NCI-H1092 treated with DMSO at 0.1 percent for 48 hours (cell line): ENCODE results near the gene SNN.

Experiments
- DNase-seq: peaks from one replicate; lab custom pipeline; 2025; lab: John Stamatoyannopoulos, UW

Gene SNN

DNA sequence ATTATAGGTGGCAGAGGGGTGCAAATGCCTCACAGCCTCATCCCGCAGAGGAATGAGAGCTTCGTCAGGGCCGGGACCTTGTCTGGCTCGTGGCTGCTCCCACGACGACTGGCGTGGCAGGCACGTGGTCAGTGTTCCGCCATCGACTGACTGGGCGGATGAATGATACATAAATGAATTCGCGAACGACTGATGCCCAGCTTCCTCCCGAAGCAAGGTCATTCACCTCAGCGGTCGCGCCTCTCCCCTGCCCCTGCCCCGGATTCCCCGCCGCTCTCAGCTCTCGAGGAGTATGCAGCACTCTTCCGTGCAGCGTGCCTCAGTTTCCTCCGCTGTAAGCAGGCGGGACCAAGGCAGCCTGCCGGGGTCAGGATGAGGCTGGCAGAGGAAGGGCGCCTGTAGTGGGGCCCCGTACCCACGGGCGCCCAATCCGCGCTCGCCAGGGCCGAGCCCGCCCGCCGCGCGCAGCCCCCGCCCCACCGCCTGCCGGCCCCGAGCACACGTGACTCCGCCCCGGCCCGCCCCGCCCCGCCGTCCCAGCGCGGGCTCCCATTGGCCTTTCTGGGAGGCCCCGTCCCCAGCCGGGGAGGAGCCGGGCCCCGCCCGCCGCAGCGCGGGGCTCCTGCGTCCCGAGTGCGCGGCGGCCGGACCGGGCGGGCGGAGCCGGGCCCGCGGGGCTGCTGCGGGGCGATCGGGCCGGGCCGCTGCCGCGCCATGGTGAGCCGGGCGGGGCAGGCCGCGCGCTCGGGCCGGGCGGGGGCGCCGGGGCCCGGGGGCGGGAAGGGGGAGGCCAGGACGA is at the start of gene SNN:
SNN (plus strand) TSS at position 632 of the 799 bp plus-strand sequence. CDS start 7,605 bp downstream, outside the sequence.
- DNase-seq, result peak; percentile 76

- DNase-seq, result no peak
Observed at GRCh38 chr16:11619327-11619851, 48.9 kb upstream of the SNN start.

GRCh38 chr16:11620243-11621003 is 47.8 kb upstream of the SNN start:
- no peak for DNase-seq

DNA sequence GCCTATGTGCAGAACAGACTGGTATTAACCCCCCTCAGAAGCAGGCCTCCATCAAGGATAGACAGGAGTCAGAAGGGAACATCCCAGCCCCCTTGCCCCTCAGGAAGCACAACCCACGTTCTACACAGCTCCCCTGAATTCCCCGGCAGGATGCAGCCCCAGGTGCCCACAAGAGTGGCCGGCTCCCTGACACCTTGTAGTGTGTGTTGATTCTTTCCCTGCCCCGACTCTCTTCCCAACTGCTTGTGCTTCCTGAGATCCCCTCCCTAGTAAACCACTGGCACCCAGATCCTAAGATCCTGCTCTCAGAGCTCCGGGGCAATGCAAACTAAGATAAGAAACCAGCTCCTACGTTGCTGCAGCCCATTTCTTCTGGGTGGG is 46.7 kb upstream of the SNN start:
- DNase-seq, result no peak

- peak; percentile 13 for DNase-seq
Observed at GRCh38 chr16:11621920-11622651, 46.2 kb upstream of the SNN start.

DNA sequence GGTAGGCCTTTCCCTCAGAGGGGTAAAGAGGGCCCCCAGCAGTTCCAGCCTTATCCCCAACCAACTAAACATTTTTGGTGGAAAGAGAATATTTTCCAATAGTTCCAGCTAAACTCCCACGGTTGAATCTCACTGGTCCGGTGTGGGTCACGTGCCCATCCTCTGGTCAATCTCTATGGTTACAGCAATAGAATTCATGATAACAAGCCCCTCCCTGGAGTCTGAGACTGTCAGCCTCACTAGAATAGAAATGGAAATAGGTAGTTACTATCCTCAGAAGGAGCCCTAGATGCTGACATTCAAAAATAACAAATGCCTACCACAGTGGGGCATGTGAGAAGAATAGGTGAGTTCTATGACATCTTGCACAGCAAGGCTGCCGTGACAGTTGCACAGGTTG is 44.0 kb upstream of the SNN start:
- DNase-seq, result no peak

DNA sequence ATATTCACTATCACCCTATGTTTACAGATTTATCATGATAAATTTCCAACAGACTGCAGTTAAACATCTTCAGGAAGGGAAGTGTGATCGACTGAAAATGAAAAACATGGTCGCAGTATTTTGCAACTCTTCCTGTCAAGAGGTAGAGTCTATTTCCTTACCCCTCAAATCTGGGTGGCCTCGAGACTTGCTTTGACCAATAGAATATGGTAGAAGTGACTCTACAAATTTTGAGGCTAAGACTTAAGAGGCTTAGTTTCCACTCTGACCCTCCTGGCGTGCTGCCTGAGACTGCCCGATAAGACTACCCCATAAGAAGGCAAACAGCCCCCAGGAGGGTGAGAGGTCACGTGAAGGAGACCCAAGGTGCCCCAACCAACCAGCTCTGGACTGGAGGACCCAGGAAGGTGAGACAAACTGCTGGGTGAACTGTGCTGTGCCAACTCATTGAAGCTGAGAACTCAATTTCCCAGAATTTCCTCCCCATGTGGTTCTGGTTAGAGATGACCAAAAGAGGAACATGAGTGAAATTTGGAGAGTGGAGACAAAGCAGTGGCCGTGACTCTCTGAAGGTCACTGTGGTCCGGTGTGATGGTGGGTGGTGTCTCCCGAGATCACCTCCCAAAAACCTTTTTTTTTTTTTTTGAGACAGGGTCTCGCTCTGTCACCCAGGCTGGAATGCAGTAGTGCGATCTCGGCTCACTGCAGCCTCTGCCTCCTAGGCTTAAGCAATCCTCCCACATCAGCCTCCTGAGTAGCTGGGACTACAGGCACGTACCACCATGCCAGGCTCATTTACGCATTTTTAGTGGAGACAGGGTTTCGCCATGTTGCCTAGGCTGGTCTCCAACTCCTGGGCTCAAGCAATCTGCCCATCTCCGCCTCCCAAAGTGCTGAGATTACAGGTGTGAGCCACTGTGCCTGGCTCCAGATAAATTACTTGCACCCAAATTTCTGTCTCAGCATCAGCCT is 43.3 kb upstream of the SNN start:
- DNase-seq, result no peak

- DNase-seq, result no peak
Observed at GRCh38 chr16:11625769-11626168, 42.5 kb upstream of the SNN start.

DNA sequence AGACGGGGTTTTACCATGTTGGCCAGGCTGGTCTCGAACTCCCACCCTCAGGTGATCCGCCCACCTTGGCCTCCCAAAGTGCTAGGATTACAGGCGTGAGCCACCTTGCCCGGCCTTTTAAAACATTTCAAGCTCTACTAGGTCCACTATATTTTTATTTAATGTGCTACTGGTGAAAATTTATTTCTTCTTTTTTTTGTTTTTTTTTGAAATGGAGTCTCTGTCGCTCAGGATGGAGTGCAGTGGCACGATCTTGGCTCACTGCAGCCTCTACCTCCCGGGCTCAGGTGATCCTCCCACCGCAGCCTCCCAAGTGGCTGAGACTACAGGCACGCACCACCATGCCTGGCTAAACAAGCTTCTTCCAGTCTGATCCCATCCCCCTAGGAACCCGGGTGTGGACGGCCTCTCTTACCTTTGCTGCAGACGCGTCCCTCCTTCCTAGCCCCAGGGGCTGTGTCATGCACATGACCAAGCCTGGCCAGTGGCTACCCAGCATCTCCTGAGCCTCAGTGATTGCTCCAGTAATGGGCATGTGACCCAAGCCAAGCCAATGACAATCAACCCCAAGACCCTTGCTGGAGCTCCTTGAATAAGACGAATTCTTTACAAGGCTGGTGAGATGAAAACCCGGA is 41.5 kb upstream of the SNN start:
- no peak for DNase-seq

DNA sequence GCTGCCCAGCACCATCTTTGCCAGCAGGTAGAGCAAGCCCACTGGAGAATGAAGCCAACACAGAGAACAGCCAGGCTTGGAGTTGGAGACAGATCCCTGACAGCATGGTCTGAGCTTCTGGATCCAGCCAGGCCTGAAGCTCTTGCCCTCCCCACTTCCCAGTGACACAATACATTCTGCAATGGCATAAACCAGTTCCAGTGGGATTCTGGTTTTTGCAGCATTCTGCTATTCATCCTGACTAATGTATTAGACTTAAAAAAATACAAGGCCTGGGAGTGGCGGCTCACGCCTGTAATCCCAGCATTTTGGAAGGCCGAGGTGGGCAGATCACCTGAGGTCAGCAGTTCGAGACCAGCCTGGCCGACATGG is 41.0 kb upstream of the SNN start:
- no peak for DNase-seq

- DNase-seq, result no peak
Observed at GRCh38 chr16:11627822-11628457, 40.3 kb upstream of the SNN start.

DNA sequence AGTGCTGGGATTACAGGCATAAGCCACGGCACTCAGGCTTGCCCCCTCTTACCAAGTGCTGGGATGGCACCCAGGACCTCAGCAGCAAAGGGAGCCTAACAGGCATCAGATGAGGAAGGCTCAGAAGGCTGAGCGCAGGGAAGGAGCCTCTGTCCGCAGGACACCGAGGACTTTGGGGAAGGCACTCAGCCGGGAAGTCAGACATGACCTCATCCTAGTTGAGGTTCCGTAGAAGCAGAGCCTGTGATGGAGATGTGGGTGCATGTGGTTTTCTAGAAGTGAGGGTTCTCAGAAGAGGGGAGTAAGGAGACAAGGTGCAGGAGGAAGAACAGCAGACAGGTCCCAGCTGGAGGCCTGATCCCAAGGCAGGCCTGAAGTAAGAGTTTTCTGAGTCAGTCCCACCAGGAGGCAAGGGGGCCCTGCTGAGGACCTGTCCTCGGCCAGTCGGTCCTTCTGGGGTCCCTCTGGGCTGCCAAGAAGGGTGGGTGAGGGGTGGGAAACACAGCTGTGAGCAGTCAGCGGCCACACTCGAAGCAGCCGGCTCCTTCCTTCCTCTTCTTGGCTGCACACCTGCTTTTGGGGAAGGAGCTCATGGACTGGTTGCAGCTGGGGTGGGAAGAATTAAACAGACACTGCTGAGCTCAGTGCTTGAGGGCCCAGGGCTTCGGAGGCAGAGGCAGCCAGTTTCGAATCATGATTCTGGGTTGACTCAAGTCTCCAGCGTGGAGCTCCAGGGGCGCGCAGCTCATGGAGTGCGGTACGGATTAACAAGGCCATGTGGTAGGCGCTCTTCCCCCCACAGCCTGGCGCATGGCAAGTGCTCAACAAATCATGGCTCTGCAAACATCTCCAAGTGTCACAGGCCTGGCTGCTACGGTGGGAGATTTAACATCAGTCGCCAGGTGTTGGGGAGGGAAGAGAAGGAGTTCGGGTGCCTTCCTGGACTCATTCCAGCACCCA is 38.9 kb upstream of the SNN start:
- DNase-seq, result peak; percentile 15

GRCh38 chr16:11630046-11630767 is 38.0 kb upstream of the SNN start:
- no peak for DNase-seq

DNA sequence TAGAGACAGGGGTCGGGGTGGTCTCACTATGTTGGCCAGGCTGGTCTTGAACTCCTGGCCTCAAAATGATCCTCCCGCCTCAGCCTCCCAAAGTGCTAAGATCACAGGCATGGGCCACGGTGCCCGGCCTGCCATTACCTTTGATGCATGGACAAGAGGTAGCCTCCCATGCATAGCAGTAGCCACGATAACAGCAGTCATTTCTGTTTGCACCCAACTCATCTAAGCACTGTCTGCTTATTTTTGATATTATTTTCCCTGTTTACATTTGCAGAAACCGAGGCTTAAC is 37.5 kb upstream of the SNN start:
- DNase-seq, result no peak

DNA sequence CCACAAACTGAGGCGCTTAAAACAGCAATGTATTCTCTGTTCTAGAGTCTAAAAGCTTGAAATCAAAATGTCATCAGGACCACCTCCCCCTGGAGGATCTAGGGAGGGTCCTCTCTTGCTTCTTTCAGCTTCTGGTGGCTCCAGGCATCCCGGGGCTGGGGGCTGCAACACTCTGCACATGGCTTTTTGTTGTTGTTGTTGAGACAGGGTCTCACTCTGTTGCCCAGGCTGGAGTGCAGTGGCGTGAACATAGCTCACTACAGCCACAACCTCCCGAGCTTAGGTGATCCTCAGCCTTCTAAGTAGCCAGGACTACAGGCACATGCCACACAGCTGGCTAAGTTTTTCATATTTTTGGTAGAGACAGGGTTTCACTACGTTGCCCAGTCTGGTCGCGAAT is 37.0 kb upstream of the SNN start:
- DNase-seq, result no peak

- no peak for DNase-seq
Observed at GRCh38 chr16:11632455-11632939, 35.8 kb upstream of the SNN start.

DNA sequence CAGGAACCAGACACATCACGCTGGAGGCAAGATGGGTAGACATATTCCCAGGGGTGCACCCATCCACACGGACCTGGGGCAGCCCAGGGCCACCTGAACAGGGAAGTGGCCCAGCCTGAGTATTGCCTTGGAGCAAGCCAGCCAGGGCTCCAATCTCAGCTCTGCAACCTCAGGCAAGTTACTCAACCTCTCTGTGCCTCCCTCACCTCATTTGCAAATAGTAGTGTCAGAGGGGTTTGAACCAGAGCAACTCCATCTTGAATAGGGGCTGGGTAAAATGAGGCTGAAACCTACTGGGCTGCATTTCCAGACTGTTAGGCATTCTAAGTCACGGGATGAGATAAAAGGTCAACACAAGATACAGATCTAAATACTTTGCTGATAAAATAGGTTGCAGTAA is 35.1 kb upstream of the SNN start:
- DNase-seq, result no peak

DNA sequence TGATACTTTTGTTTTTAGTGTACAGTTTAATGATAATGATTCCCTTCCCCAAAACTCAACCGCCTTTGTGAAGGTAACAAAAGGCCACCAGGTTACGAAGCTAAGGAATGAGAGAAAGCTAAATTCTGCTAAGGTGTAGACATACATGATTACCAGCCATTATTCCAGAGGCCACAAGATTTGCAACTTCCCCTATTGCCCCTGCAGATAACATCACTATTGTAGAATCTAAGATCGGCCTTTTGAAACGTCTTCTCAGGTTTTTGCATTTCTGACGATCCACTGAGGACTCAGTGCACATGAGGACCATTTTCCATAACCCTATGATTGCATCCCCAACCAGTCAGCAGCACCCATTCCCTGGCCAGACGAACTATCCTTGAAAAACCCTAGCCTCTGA is 33.9 kb upstream of the SNN start:
- DNase-seq, result no peak
